IMR-90 (cell line): Measurements from ENCODE around the gene C6orf89. TPM values are rescaled to one million over a fixed set of nuclear protein-coding genes. Genes with fewer than 3 reads are reported as not detected.
A peak's percentile ranks its signal among the peaks of the same experiment; 100 is the strongest.

Experiments used
- ATAC-seq: fragments of 200-7000 bp; cut with Tn5 transposase; 2 replicates; pipeline ENCODE4 v1.9.1; 2020; ENCODE audit warnings: low read depth, mild to moderate bottlenecking, moderate library complexity
- BruUV-seq: library from RNA; stranded (reverse); fragments of 400-500 nt; replicated peaks from 2 replicates; lab custom pipeline; 2021; lab: Mats Ljungman, UMichigan
- CTCF ChIA-PET: fragments of 300-600 bp; formaldehyde crosslinking; extraction: SDS; loops from one replicate; lab custom pipeline; 2021; ENCODE audit warnings: antibody characterized with exemption; lab: Yijun Ruan, JAX
- POLR2A ChIA-PET: fragments of 300-600 bp; sonication (Branson Sonifier 250); formaldehyde crosslinking; loops from one replicate; lab custom pipeline; 2022; ENCODE audit warnings: antibody characterized with exemption; ENCODE audit not compliant: unreplicated experiment; lab: Charles Lee
- DNase-seq: peaks from one replicate; pipeline ENCODE4 v3.0.0; 2013
- H2AFZ ChIP-seq: replicated peaks from 2 replicates; pipeline ENCODE3; 2013; ENCODE audit warnings: low read length, mild to moderate bottlenecking; ENCODE audit not compliant: poor library complexity
- H2AK5ac ChIP-seq: 2 replicates; pipeline ENCODE4 v1.6.1; 2013; ENCODE audit warnings: low read depth, low read length, inconsistent platforms
- H2AK9ac ChIP-seq: replicated peaks from 2 replicates; pipeline ENCODE3; 2013; ENCODE audit warnings: mild to moderate bottlenecking, low read depth, low read length, moderate library complexity; ENCODE audit not compliant: poor library complexity
- H2BK120ac ChIP-seq: 2 replicates; pipeline ENCODE4 v1.6.1; 2013; ENCODE audit warnings: low read depth, low read length, inconsistent platforms
- H2BK15ac ChIP-seq: 3 replicates; pipeline ENCODE4 v1.6.1; 2013; ENCODE audit warnings: low read depth, low read length, inconsistent platforms
- H2BK20ac ChIP-seq: 2 replicates; pipeline ENCODE4 v1.6.1; 2013; ENCODE audit warnings: low read depth, mild to moderate bottlenecking, inconsistent platforms, low read length, moderate library complexity
- H2BK5ac ChIP-seq: 2 replicates; pipeline ENCODE4 v1.6.1; 2013; ENCODE audit warnings: mild to moderate bottlenecking, low read depth, low read length, inconsistent platforms; ENCODE audit not compliant: poor library complexity, severe bottlenecking
- H3K14ac ChIP-seq: replicated peaks from 2 replicates; pipeline ENCODE4 v1.6.1; 2013; ENCODE audit warnings: low read depth, low read length, inconsistent platforms
- H3K18ac ChIP-seq: 2 replicates; pipeline ENCODE4 v1.6.1; 2013; ENCODE audit warnings: low read depth, low read length, control low read depth
- H3K23ac ChIP-seq: 2 replicates; pipeline ENCODE4 v1.6.1; 2013; ENCODE audit warnings: low read depth, low read length, inconsistent platforms
- H3K27ac ChIP-seq: 2 replicates; pipeline ENCODE4 v1.5.1; 2013; ENCODE audit warnings: mild to moderate bottlenecking, control low read depth, low read length; ENCODE audit not compliant: insufficient read depth
- H3K27me3 ChIP-seq: 2 replicates; pipeline ENCODE4 v1.6.1; 2013; ENCODE audit warnings: low read length; ENCODE audit not compliant: control insufficient read depth, insufficient read depth
- H3K36me3 ChIP-seq: 2 replicates; pipeline ENCODE4 v1.6.1; 2013; ENCODE audit warnings: low read length, mixed read lengths; ENCODE audit not compliant: control insufficient read depth, insufficient read depth
- H3K4ac ChIP-seq: 2 replicates; pipeline ENCODE4 v1.6.1; 2013; ENCODE audit warnings: low read depth, low read length, inconsistent platforms
- H3K4me1 ChIP-seq: 2 replicates; pipeline ENCODE4 v1.6.1; 2013; ENCODE audit warnings: low read length, mixed read lengths; ENCODE audit not compliant: control insufficient read depth, insufficient read depth
- H3K4me2 ChIP-seq: 2 replicates; pipeline ENCODE4 v1.6.1; 2013; ENCODE audit warnings: low read depth, mild to moderate bottlenecking, control low read depth, low read length, moderate library complexity
- H3K4me3 ChIP-seq: 2 replicates; pipeline ENCODE4 v1.5.1; 2013; ENCODE audit warnings: low read depth, mild to moderate bottlenecking, control low read depth, low read length, moderate library complexity; ENCODE audit not compliant: insufficient read depth
- H3K56ac ChIP-seq: 2 replicates; pipeline ENCODE4 v1.6.1; 2013; ENCODE audit warnings: low read length, inconsistent platforms; ENCODE audit not compliant: insufficient read depth; ENCODE audit errors: extremely low read depth
- H3K79me1 ChIP-seq, 2 experiments: 2 replicates each; pipeline ENCODE4 v1.6.1; 2013; ENCODE audit warnings: low read length in 2 of 2, inconsistent platforms in 1 of 2, low read depth in 1 of 2
- H3K9ac ChIP-seq: 2 replicates; pipeline ENCODE4 v1.6.1; 2013; ENCODE audit warnings: low read depth, low read length, control low read depth
- H3K9me1 ChIP-seq: 2 replicates; pipeline ENCODE4 v1.6.1; 2013; ENCODE audit warnings: low read length, inconsistent platforms; ENCODE audit not compliant: insufficient read depth
- H3K9me3 ChIP-seq: 2 replicates; pipeline ENCODE4 v1.6.1; 2013; ENCODE audit warnings: low read length; ENCODE audit not compliant: control insufficient read depth, insufficient read depth
- H4K20me1 ChIP-seq: 2 replicates; pipeline ENCODE4 v1.6.1; 2013; ENCODE audit warnings: low read length, inconsistent platforms; ENCODE audit not compliant: insufficient read depth
- H4K5ac ChIP-seq: 2 replicates; pipeline ENCODE4 v1.6.1; 2013; ENCODE audit warnings: mild to moderate bottlenecking, low read depth, low read length, control low read depth
- H4K8ac ChIP-seq, 2 experiments: 2 replicates each; pipeline ENCODE4 v1.6.1; 2013; ENCODE audit warnings: low read depth in 2 of 2, low read length in 2 of 2, control low read depth in 1 of 2, inconsistent platforms in 1 of 2
- H4K91ac ChIP-seq: 2 replicates; pipeline ENCODE4 v1.6.1; 2013; ENCODE audit warnings: low read depth, low read length, inconsistent platforms; ENCODE audit not compliant: insufficient read depth
- BHLHE40 ChIP-seq: fragments of 150-350 bp; IDR thresholded peaks from 2 replicates; pipeline ENCODE4 v1.6.1; 2016; ENCODE audit warnings: mild to moderate bottlenecking, low read depth, low read length
- CEBPB ChIP-seq: IDR thresholded peaks from 2 replicates; pipeline ENCODE4 v1.6.1; 2012; ENCODE audit warnings: low read depth, low read length, improper control_type of control experiment
- CTCF ChIP-seq: conservative IDR thresholded peaks from 2 replicates; pipeline ENCODE4 v1.5.1; 2012; ENCODE audit warnings: mild to moderate bottlenecking, low read depth, low read length, improper control_type of control experiment
- ELK1 ChIP-seq: fragments of 150-350 bp; IDR thresholded peaks from 2 replicates; pipeline ENCODE4 v1.6.1; 2016; ENCODE audit warnings: low read depth, mild to moderate bottlenecking, low read length, moderate library complexity, borderline replicate concordance
- MAZ ChIP-seq: IDR thresholded peaks from 2 replicates; pipeline ENCODE4 v1.6.1; 2012; ENCODE audit warnings: low read depth, mild to moderate bottlenecking, low read length, improper control_type of control experiment, moderate library complexity, borderline replicate concordance
- MXI1 ChIP-seq: IDR thresholded peaks from 2 replicates; pipeline ENCODE4 v1.6.1; 2012; ENCODE audit warnings: low read depth, mild to moderate bottlenecking, low read length, moderate library complexity, borderline replicate concordance
- SMC3 ChIP-seq: fragments of 150-350 bp; IDR thresholded peaks from 2 replicates; pipeline ENCODE4 v1.6.1; 2016; ENCODE audit warnings: low read depth, mild to moderate bottlenecking, antibody characterized with exemption, low read length, moderate library complexity
- WGBS, 2 experiments: methylation state at CpG; one replicate each; pipeline versions ENCODE4 v1.1.5 to v1.1.7; 2013; ENCODE audit warnings: missing lambda C conversion rate in 2 of 2; ENCODE audit not compliant: insufficient read length in 1 of 2; ENCODE audit errors: extremely low coverage in 2 of 2; 5-methylcytosine and 5-hydroxymethylcytosine counted together
- dilution Hi-C: fragments of 300-500 bp; cut with HindIII; formaldehyde crosslinking; loops from one replicate; pipeline ENCODE4 v1.14.3; 2018; ENCODE audit warnings: low sequenced_read_pairs; ENCODE audit not compliant: unreplicated experiment
- in situ Hi-C: fragments of 300-500 bp; cut with MboI; formaldehyde crosslinking; loops from 3 replicates; pipeline ENCODE4 v1.14.3; 2019; ENCODE audit warnings: low sequenced_read_pairs, inconsistent platforms, mixed read lengths
- intact Hi-C: fragments of 100-400 bp; cut with micrococcal nuclease; formaldehyde crosslinking; loops from 2 replicates; pipeline ENCODE4 v1.10.0; 2022
- polyA plus RNA-seq, 3 experiments: library from polyadenylated mRNA; depleted of rRNA; stranded (reverse); fragments of >200 nt; gene quantifications; 2 replicates each; pipeline ENCODE4 v1.2.3, GENCODE V29; 2012; ENCODE audit warnings: low replicate concordance in 1 of 3
- total RNA-seq: library from RNA; depleted of rRNA; stranded (reverse); fragments of >200 nt; gene quantifications from 2 replicates; pipeline ENCODE4 v1.2.3, GENCODE V29; 2012

The C6orf89 gene
- total and polyA plus RNA-seq, 2 of the 4 experiments (the other 2 are of a cell fraction), result 30.8 to 52.3 TPM

GRCh38 chr6:36862164-36862847 lies 23.4 kb upstream of the C6orf89 start:
- Histone ChIP-seq H4K91ac (no peak overlapping the region), H3K4me2 (no peak overlapping the region), H3K4me1 (peaks cover 5% of the 10 kb centered on the region), H4K5ac (no peak overlapping the region), H3K14ac (0 out of 2 replicates have a peak overlapping the region, but pooled peaks have one; percentile 65), H2AK9ac (no peak overlapping the region), H3K36me3 (peaks cover 6% of the 10 kb centered on the region; the same call in 1 of the 2 replicates), H3K18ac (no peak overlapping the region), H4K8ac (no peak overlapping the region), H3K56ac (no peak overlapping the region), H3K27me3 (no peaks in the 10 kb centered on the region), H3K4ac (no peak overlapping the region), H3K9ac (no peak overlapping the region), H3K9me1 (peaks cover 25% of the 10 kb centered on the region), H3K79me1 (peaks cover 35 to 79% of the 10 kb centered on the region in 2 experiments), H2BK15ac (no peak overlapping the region), H2BK120ac (no peak overlapping the region), H2AK5ac (no peak overlapping the region), H2AFZ (no peak overlapping the region), H3K9me3 (no peaks in the 10 kb centered on the region), H3K27ac (no peak overlapping the region), H3K4me3 (no peak overlapping the region), H4K20me1 (peaks cover 3% of the 10 kb centered on the region; the same call in 1 of the 2 replicates), H3K23ac (no peak overlapping the region), H2BK20ac (no peak overlapping the region), H2BK5ac (no peak overlapping the region)
- in situ Hi-C loops, result no loop called here
- DNase-seq, result no peak
- intact Hi-C loops, result no loop called here
- no peak for TF ChIP-seq CEBPB
- TF ChIP-seq MXI1, result no peak
- no peak for TF ChIP-seq MAZ
- no peak for TF ChIP-seq CTCF
- no peak for TF ChIP-seq SMC3
- TF ChIP-seq ELK1, result no peak
- no peak for TF ChIP-seq BHLHE40
- WGBS, 2 experiments, result 100% methylated on average over 3 of the region's 8 CpGs; no CpG with 5 or more reads in 1 of the 2 experiments
- ChIA-PET CTCF (no interaction called here), POLR2A (no interaction called here)
- BruUV-seq, result no TSS peak
- no peak for ATAC-seq
- dilution Hi-C loops, result no loop called here
